HL-60 (cell line): ENCODE results near the gene SRF.

Experiments
- DNase-seq, 2 experiments: peaks; one replicate each; pipeline ENCODE4 v3.0.0-alpha.2; 2010 to 2020; ENCODE audit warnings: low read depth in 1 of 2, low spot score in 1 of 2
- H3K27ac ChIP-seq: fragments of 250-450 bp; sonication (Bioruptor Pico); replicated peaks from 2 replicates; pipeline ENCODE4 v1.5.1; 2020; ENCODE audit warnings: mild to moderate bottlenecking, moderate library complexity
- H3K27me3 ChIP-seq: fragments of 250-450 bp; sonication (Bioruptor Pico); 2 replicates; pipeline ENCODE4 v1.5.1; 2021; ENCODE audit warnings: mild to moderate bottlenecking, moderate library complexity; ENCODE audit not compliant: insufficient read depth, poor library complexity, severe bottlenecking
- H3K4me3 ChIP-seq: replicated peaks from 2 replicates; pipeline ENCODE4 v1.5.1; 2011; ENCODE audit warnings: mild to moderate bottlenecking, control low read depth, low read length; ENCODE audit not compliant: insufficient read depth
- CTCF ChIP-seq: IDR thresholded peaks from one replicate; pipeline ENCODE4 v1.5.1; 2011; ENCODE audit warnings: low read length, control low read depth, inconsistent platforms; ENCODE audit not compliant: insufficient read depth
- GABPA ChIP-seq: IDR thresholded peaks from 2 replicates; pipeline ENCODE4 v1.6.1; 2012; ENCODE audit warnings: low read depth
- POLR2AphosphoS5 ChIP-seq: IDR thresholded peaks from 2 replicates; pipeline ENCODE4 v1.6.1; 2012; ENCODE audit warnings: low read depth
- REST ChIP-seq: IDR thresholded peaks from 2 replicates; pipeline ENCODE4 v1.6.1; 2012; ENCODE audit warnings: low read depth; ENCODE audit not compliant: insufficient replicate concordance
- SPI1 ChIP-seq: IDR thresholded peaks from 2 replicates; pipeline ENCODE4 v1.6.1; 2012; ENCODE audit warnings: low read depth, mild to moderate bottlenecking, borderline replicate concordance

SRF gene

GRCh38 chr6:43186019-43186418, 14.9 kb downstream of the SRF start:
- TF ChIP-seq CTCF: no peak
- no peak for TF ChIP-seq POLR2AphosphoS5
- TF ChIP-seq REST: no peak
- no peak for TF ChIP-seq GABPA
- TF ChIP-seq SPI1: no peak
- H3K27ac ChIP-seq: no peak overlapping the region
- H3K4me3 ChIP-seq: no peak overlapping the region
- DNase-seq: no peak
- no peaks in the 10 kb centered on the region for H3K27me3 ChIP-seq

- Histone ChIP-seq H3K27ac (no peak overlapping the region), H3K27me3 (no peaks in the 10 kb centered on the region), H3K4me3 (no peak overlapping the region)
- no peak for DNase-seq
- TF ChIP-seq GABPA: no peak
- no peak for TF ChIP-seq CTCF
- no peak for TF ChIP-seq REST
- no peak for TF ChIP-seq SPI1
- no peak for TF ChIP-seq POLR2AphosphoS5
Measured at GRCh38 chr6:43186706-43187105, 15.6 kb downstream of the SRF start.

GRCh38 chr6:43187821-43188220, 16.8 kb downstream of the SRF start:
- H3K4me3 ChIP-seq: no peak overlapping the region
- no peak for DNase-seq
- no peak for TF ChIP-seq SPI1
- no peak for TF ChIP-seq REST
- TF ChIP-seq POLR2AphosphoS5: no peak
- no peak for TF ChIP-seq GABPA
- no peak for TF ChIP-seq CTCF
- no peak overlapping the region for H3K27ac ChIP-seq
- no peaks in the 10 kb centered on the region for H3K27me3 ChIP-seq
